Ascending aorta (tissue), 2 donors: Measurements from ENCODE around the gene LOXL4. TPM values are rescaled to one million over a fixed set of nuclear protein-coding genes. Genes with fewer than 3 reads are reported as not detected.
A peak's percentile ranks its signal among the peaks of the same experiment; 100 is the strongest.

Experiments used
- DNase-seq, 2 donors: peaks; one replicate each; pipeline ENCODE4 v3.0.0-alpha.2; 2019; ENCODE audit warnings: low spot score in 2 of 2
- H3K27ac ChIP-seq, 2 donors: fragments of 200-600 bp; sonication (generic); one replicate each; pipeline ENCODE4 v1.5.1; 2016 to 2017; ENCODE audit warnings: mild to moderate bottlenecking in 1 of 2
- H3K27me3 ChIP-seq: fragments of 200-600 bp; sonication (generic); one replicate; pipeline ENCODE4 v1.5.1; 2017
- H3K36me3 ChIP-seq, 2 donors: fragments of 200-600 bp; sonication (generic); one replicate each; pipeline ENCODE4 v1.5.1; 2016
- H3K4me1 ChIP-seq, 2 donors: fragments of 200-600 bp; sonication (generic); one replicate each; pipeline ENCODE4 v1.5.1; 2016 to 2017; ENCODE audit warnings: mild to moderate bottlenecking in 1 of 2
- H3K4me3 ChIP-seq, 2 donors: fragments of 200-600 bp; sonication (generic); one replicate each; pipeline ENCODE4 v1.5.1; 2016 to 2017; ENCODE audit warnings: mild to moderate bottlenecking in 1 of 2
- H3K9me3 ChIP-seq, 2 donors: fragments of 200-600 bp; sonication (generic); one replicate each; pipeline ENCODE4 v1.5.1; 2016
- intact Hi-C: fragments of 100-400 bp; cut with DNase I; formaldehyde crosslinking; loops from one replicate; pipeline ENCODE4 v1.15.1; 2023
- total RNA-seq: library from RNA; depleted of rRNA; stranded (reverse); fragments of >200 nt; gene quantifications from one replicate; pipeline ENCODE4 v1.1.0, GENCODE V29; 2016
- TF ChIP-seq, protein P1 (sequence below), 3 experiments: fragments of 200-600 bp in 2 of 3; fragments of 450-650 bp in 1 of 3; sonication (generic) in 2 of 3; IDR thresholded peaks; one replicate each; pipeline ENCODE4 v1.5.1; 2016 to 2019; ENCODE audit warnings: antibody characterized with exemption in 3 of 3, mild to moderate bottlenecking in 1 of 3, moderate library complexity in 1 of 3

LOXL4 gene
- total RNA-seq, 1 donor from 2014 or later, result 3.7 TPM

DNA sequence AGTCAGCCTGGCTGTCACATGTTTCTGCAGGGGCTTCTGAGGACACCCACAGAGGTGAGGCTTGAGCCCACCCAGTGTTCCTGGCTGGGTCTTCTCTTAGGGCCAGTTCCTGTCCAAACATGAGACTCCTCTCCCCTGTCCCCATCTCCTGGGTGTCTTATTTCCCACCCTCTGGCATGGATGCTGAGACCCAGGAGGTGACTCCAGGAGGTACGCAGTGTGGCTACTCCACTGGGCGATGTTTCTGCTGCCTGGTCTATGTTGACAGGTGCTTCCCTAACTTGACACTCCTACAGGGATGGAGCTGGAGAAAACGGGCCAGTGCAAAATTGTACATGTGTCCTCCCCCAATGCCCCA, 26.3 kb upstream of the LOXL4 start:
- TF ChIP-seq, protein P1, sequence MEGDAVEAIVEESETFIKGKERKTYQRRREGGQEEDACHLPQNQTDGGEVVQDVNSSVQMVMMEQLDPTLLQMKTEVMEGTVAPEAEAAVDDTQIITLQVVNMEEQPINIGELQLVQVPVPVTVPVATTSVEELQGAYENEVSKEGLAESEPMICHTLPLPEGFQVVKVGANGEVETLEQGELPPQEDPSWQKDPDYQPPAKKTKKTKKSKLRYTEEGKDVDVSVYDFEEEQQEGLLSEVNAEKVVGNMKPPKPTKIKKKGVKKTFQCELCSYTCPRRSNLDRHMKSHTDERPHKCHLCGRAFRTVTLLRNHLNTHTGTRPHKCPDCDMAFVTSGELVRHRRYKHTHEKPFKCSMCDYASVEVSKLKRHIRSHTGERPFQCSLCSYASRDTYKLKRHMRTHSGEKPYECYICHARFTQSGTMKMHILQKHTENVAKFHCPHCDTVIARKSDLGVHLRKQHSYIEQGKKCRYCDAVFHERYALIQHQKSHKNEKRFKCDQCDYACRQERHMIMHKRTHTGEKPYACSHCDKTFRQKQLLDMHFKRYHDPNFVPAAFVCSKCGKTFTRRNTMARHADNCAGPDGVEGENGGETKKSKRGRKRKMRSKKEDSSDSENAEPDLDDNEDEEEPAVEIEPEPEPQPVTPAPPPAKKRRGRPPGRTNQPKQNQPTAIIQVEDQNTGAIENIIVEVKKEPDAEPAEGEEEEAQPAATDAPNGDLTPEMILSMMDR (IDR thresholded peaks at IDR 0.05), result no peak
- Histone ChIP-seq H3K27ac (no peak overlapping the region), H3K27me3 (no peaks in the 10 kb centered on the region)

DNA sequence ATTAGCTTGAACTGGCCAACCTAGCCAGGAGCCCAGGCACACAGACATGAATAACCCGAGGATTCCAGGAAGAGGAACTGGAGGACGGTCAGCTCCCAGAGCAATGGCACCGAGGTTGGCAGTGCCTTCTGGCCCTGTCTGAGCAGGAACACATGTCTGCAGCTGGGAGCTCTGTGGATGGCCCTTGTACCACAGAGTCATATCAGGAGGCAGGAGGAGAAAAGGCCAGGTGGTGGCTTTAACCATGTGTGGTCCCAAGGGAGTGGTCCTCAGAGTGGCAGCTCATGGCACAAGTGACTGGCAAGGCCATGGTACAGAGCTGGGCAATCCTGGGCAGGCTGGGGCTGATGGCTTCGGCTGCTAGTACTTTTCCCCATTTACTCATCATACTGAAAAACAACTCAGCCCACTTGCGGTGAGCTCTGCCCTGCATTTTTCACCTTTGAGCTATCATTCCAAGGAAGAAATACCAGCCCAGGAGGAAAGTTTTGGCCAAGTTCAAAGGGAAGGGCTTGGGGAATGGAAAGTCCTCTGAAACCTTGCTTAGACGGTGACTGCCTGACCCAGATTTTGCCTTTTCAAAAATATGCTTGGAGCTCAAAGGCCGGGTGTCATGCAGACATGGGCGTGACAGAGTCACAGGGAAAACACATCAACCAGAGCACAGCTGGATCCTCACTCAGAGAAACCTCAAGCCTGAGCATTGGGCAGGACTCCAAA, 25.7 kb upstream of the LOXL4 start:
- intact Hi-C loops, result no loop called here
- DNase-seq, result peak in 1 of 2 donors; percentile 58
- no peak overlapping the region for H3K27ac ChIP-seq
- no peaks in the 10 kb centered on the region for H3K36me3 ChIP-seq
- no peaks in the 10 kb centered on the region for H3K9me3 ChIP-seq
- peaks cover 0 to 4% of the 10 kb centered on the region in 2 donors for H3K4me1 ChIP-seq
- no peaks in the 10 kb centered on the region for H3K27me3 ChIP-seq
- TF ChIP-seq, protein P1 (IDR thresholded peaks at IDR 0.05), result no peak
- no peak overlapping the region for H3K4me3 ChIP-seq

More for the DNA sequence above, 26.3 kb upstream of the LOXL4 start:
- intact Hi-C loops, result no loop called here
- no peak overlapping the region for H3K4me3 ChIP-seq
- no peaks in the 10 kb centered on the region for H3K9me3 ChIP-seq
- no peak for DNase-seq
- H3K4me1 ChIP-seq, result peaks cover 0 to 4% of the 10 kb centered on the region in 2 donors
- H3K36me3 ChIP-seq, result no peaks in the 10 kb centered on the region

DNA sequence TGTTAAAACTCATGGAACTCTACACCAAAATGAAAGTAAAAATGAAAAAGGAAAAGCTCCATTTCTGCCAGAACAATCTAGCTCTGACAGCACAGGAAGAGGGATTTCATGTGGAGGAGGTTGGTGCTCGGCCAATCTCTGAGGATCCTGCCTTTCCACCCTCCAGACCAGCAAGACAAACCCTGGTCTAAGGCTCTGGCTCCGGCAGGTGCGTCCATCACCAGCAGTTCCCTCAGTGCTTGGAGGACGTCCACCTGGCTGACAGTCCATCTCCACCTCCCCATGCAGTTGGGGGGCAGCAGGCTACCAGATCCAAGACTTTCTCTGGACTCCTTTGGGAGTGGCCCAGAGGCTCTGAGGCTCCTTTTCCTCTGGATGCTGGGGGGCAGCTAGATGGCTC, 25.0 kb upstream of the LOXL4 start:
- Histone ChIP-seq H3K27ac (no peak overlapping the region), H3K4me1 (peaks cover 0 to 4% of the 10 kb centered on the region in 2 donors), H3K4me3 (no peak overlapping the region), H3K27me3 (no peaks in the 10 kb centered on the region), H3K36me3 (no peaks in the 10 kb centered on the region), H3K9me3 (no peaks in the 10 kb centered on the region)
- peak in 1 of 2 donors; percentile 40 for DNase-seq
- TF ChIP-seq, protein P1 (IDR thresholded peaks at IDR 0.05), result no peak
- intact Hi-C loops, result no loop called here

DNA sequence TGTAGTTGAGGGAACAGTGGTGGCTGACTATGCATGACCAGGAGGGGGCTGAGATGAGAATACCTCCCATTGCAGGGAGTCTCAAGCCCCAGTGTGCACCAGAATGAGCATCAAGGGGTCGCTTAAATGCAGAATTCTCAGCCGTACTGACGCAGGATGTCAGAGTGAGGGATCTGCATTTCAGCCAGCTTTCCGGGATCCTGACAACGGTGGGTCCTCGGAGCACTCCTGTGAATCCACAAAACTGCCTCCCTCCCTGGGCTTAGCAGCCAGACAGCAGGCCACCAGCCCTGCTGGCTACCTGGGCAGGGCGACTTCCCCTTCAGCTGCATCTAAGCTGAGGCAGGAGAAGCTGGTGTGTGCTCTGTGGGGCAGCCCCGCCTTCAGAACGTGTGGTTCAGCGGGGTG, 21.8 kb upstream of the LOXL4 start:
- intact Hi-C loops, result no loop called here

DNA sequence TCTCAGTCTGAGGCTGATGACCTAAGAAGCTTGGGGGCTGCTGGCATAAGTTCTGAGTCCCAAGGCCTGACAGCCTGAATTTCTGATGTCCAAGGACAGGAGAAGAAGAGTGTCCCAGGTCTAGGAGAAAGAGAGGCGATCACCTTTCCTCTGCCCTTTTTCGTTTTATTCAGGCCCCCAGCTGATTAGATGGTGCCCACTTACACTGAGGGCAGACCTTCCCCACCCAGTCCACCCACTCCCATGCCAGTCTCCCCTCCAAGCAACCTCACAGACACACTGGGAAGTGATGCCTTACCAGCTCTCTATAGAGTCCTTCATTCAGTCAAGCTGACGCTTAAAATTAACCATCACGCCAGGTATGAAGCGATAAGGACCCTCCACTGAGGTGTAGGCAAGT, 19.3 kb upstream of the LOXL4 start:
- intact Hi-C loops, result no loop called here
- Histone ChIP-seq H3K9me3 (no peaks in the 10 kb centered on the region), H3K27ac (no peak overlapping the region), H3K4me1 (no peaks in the 10 kb centered on the region), H3K27me3 (no peaks in the 10 kb centered on the region), H3K36me3 (no peaks in the 10 kb centered on the region), H3K4me3 (no peak overlapping the region)
- DNase-seq, result no peak
- TF ChIP-seq, protein P1 (IDR thresholded peaks at IDR 0.05), result no peak

More for the DNA sequence above, 21.8 kb upstream of the LOXL4 start:
- H3K27ac ChIP-seq, result no peak overlapping the region
- H3K4me1 ChIP-seq, result no peaks in the 10 kb centered on the region
- no peaks in the 10 kb centered on the region for H3K9me3 ChIP-seq
- no peaks in the 10 kb centered on the region for H3K27me3 ChIP-seq
- TF ChIP-seq, protein P1 (IDR thresholded peaks at IDR 0.05), result no peak
- no peak for DNase-seq
- H3K36me3 ChIP-seq, result no peaks in the 10 kb centered on the region
- no peak overlapping the region for H3K4me3 ChIP-seq
